HEK293 (cell line): ENCODE data around the gene CMIP.

Source experiments
- CTCF ChIA-PET: fragments of 350-600 bp; formaldehyde crosslinking; extraction: SDS; loops from one replicate; lab custom pipeline; 2021; ENCODE audit warnings: antibody characterized with exemption; lab: Yijun Ruan, JAX
- POLR2A ChIA-PET: fragments of 300-600 bp; formaldehyde crosslinking; extraction: SDS; loops from one replicate; lab custom pipeline; 2020; ENCODE audit warnings: antibody characterized with exemption, inconsistent platforms; lab: Yijun Ruan, JAX
- H3K27ac ChIP-seq: fragments of 200-500 bp; sonication (Bioruptor generic); 2 replicates; pipeline ENCODE4 v1.5.1; 2014; ENCODE audit warnings: low read depth, low read length, control low read depth, inconsistent platforms; ENCODE audit errors: extremely low read depth
- H3K36me3 ChIP-seq, 2 experiments: fragments of 200-500 bp in 1 of 2; sonication (Bioruptor generic) in 1 of 2; 1 replicate in 1 of 2; 2 replicates in 1 of 2; pipeline ENCODE4 v1.5.1; 2014 to 2017; ENCODE audit warnings: inconsistent platforms in 2 of 2, low read length in 2 of 2; ENCODE audit not compliant: control insufficient read depth in 2 of 2, insufficient read depth in 1 of 2
- H3K4me1 ChIP-seq: fragments of 200-500 bp; sonication (Bioruptor generic); 2 replicates; pipeline ENCODE4 v1.5.1; 2014; ENCODE audit warnings: mild to moderate bottlenecking, low read length, inconsistent platforms; ENCODE audit not compliant: control insufficient read depth, insufficient read depth
- H3K4me3 ChIP-seq: 2 replicates; pipeline ENCODE4 v1.5.1; 2011; ENCODE audit warnings: low read depth, mild to moderate bottlenecking, control low read depth, low read length, moderate library complexity
- H3K9me3 ChIP-seq: fragments of 200-500 bp; sonication (Bioruptor generic); 2 replicates; pipeline ENCODE4 v1.5.1; 2014; ENCODE audit warnings: low read depth, low read length, inconsistent platforms; ENCODE audit not compliant: control insufficient read depth, insufficient read depth
- GLIS1 ChIP-seq: fragments of 450-650 bp; formaldehyde crosslinking; IDR thresholded peaks from 2 replicates; pipeline ENCODE4 v1.5.1; 2016; ENCODE audit warnings: missing biosample characterization, missing genetic modification characterization
- KLF1 ChIP-seq: fragments of 450-650 bp; formaldehyde crosslinking; IDR thresholded peaks from 2 replicates; pipeline ENCODE4 v1.5.1; 2016; ENCODE audit warnings: missing biosample characterization, missing genetic modification characterization
- PRDM4 ChIP-seq: fragments of 450-650 bp; formaldehyde crosslinking; IDR thresholded peaks from 2 replicates; pipeline ENCODE4 v1.5.1; 2017; ENCODE audit warnings: missing biosample characterization, missing genetic modification characterization
- SCRT2 ChIP-seq: fragments of 450-650 bp; formaldehyde crosslinking; IDR thresholded peaks from 2 replicates; pipeline ENCODE4 v1.5.1; 2016; ENCODE audit warnings: missing biosample characterization, missing genetic modification characterization
- TRIM28 ChIP-seq: IDR thresholded peaks from 2 replicates; pipeline ENCODE4 v1.6.1; 2011; ENCODE audit warnings: low read length, control low read depth, borderline replicate concordance
- ZNF10 ChIP-seq: fragments of 450-650 bp; formaldehyde crosslinking; IDR thresholded peaks from 2 replicates; pipeline ENCODE4 v1.5.1; 2017; ENCODE audit warnings: missing biosample characterization, missing genetic modification characterization
- ZNF132 ChIP-seq: fragments of 450-650 bp; formaldehyde crosslinking; IDR thresholded peaks from 2 replicates; pipeline ENCODE4 v1.5.1; 2017; ENCODE audit warnings: missing biosample characterization, missing genetic modification characterization, borderline replicate concordance
- ZNF155 ChIP-seq: fragments of 450-650 bp; formaldehyde crosslinking; IDR thresholded peaks from 2 replicates; pipeline ENCODE4 v1.5.1; 2016; ENCODE audit warnings: missing biosample characterization, missing genetic modification characterization
- ZNF280C ChIP-seq: fragments of 450-650 bp; formaldehyde crosslinking; IDR thresholded peaks from 2 replicates; pipeline ENCODE4 v1.5.1; 2016; ENCODE audit warnings: missing biosample characterization, missing genetic modification characterization
- ZNF629 ChIP-seq: fragments of 450-650 bp; formaldehyde crosslinking; IDR thresholded peaks from 2 replicates; pipeline ENCODE4 v1.5.1; 2017; ENCODE audit warnings: missing biosample characterization, missing genetic modification characterization
- ZSCAN18 ChIP-seq: fragments of 450-650 bp; formaldehyde crosslinking; IDR thresholded peaks from 2 replicates; pipeline ENCODE4 v1.5.1; 2016; ENCODE audit warnings: missing biosample characterization, missing genetic modification characterization
- ZSCAN4 ChIP-seq: fragments of 450-650 bp; formaldehyde crosslinking; IDR thresholded peaks from 2 replicates; pipeline ENCODE4 v1.5.1; 2017; ENCODE audit warnings: missing biosample characterization, missing genetic modification characterization
- ZSCAN5A ChIP-seq: fragments of 450-650 bp; formaldehyde crosslinking; IDR thresholded peaks from 2 replicates; pipeline ENCODE4 v1.5.1; 2016; ENCODE audit warnings: missing biosample characterization, missing genetic modification characterization
- TF ChIP-seq, protein P1 (sequence below): fragments of 450-650 bp; formaldehyde crosslinking; conservative IDR thresholded peaks from 2 replicates; pipeline ENCODE4 v1.5.1; 2016; ENCODE audit warnings: low read depth, missing biosample characterization, missing genetic modification characterization
- TF ChIP-seq, protein P2 (sequence below): fragments of 450-650 bp; formaldehyde crosslinking; IDR thresholded peaks from 2 replicates; pipeline ENCODE4 v1.5.1; 2017; ENCODE audit warnings: missing biosample characterization, missing genetic modification characterization

Gene CMIP

GRCh38 chr16:81627024-81627423 lies 182.4 kb downstream of the CMIP start:
- ChIA-PET CTCF (no interaction called here), POLR2A (no interaction called here)
- H3K9me3 ChIP-seq, result no peaks in the 10 kb centered on the region
- no peak overlapping the region for H3K27ac ChIP-seq
- H3K4me3 ChIP-seq, result no peak overlapping the region
- TF ChIP-seq ZNF155, result no peak
- TF ChIP-seq ZNF132 (tag by site-specific recombination), result no peak
- TF ChIP-seq TRIM28, result no peak
- TF ChIP-seq ZSCAN4 (tag by site-specific recombination), result peak; percentile 89
- no peak for TF ChIP-seq ZNF629 (tag by site-specific recombination)
- no peak for TF ChIP-seq GLIS1
- no peak for TF ChIP-seq ZNF10
- TF ChIP-seq, protein P1, sequence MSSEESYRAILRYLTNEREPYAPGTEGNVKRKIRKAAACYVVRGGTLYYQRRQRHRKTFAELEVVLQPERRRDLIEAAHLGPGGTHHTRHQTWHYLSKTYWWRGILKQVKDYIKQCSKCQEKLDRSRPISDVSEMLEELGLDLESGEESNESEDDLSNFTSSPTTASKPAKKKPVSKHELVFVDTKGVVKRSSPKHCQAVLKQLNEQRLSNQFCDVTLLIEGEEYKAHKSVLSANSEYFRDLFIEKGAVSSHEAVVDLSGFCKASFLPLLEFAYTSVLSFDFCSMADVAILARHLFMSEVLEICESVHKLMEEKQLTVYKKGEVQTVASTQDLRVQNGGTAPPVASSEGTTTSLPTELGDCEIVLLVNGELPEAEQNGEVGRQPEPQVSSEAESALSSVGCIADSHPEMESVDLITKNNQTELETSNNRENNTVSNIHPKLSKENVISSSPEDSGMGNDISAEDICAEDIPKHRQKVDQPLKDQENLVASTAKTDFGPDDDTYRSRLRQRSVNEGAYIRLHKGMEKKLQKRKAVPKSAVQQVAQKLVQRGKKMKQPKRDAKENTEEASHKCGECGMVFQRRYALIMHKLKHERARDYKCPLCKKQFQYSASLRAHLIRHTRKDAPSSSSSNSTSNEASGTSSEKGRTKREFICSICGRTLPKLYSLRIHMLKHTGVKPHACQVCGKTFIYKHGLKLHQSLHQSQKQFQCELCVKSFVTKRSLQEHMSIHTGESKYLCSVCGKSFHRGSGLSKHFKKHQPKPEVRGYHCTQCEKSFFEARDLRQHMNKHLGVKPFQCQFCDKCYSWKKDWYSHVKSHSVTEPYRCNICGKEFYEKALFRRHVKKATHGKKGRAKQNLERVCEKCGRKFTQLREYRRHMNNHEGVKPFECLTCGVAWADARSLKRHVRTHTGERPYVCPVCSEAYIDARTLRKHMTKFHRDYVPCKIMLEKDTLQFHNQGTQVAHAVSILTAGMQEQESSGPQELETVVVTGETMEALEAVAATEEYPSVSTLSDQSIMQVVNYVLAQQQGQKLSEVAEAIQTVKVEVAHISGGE (tag by site-specific recombination), result no peak
- TF ChIP-seq ZSCAN5A (tag by site-specific recombination), result 0 out of 2 replicates have a peak, but pooled peaks have one; percentile 42
- TF ChIP-seq ZSCAN18, result no peak
- no peak; the same call in 1 of the 2 replicates for TF ChIP-seq SCRT2 (tag by site-specific recombination)
- no peak for TF ChIP-seq PRDM4
- no peak for TF ChIP-seq ZNF280C (tag by site-specific recombination)
- TF ChIP-seq, protein P2, sequence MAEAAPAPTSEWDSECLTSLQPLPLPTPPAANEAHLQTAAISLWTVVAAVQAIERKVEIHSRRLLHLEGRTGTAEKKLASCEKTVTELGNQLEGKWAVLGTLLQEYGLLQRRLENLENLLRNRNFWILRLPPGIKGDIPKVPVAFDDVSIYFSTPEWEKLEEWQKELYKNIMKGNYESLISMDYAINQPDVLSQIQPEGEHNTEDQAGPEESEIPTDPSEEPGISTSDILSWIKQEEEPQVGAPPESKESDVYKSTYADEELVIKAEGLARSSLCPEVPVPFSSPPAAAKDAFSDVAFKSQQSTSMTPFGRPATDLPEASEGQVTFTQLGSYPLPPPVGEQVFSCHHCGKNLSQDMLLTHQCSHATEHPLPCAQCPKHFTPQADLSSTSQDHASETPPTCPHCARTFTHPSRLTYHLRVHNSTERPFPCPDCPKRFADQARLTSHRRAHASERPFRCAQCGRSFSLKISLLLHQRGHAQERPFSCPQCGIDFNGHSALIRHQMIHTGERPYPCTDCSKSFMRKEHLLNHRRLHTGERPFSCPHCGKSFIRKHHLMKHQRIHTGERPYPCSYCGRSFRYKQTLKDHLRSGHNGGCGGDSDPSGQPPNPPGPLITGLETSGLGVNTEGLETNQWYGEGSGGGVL, result no peak
- no peak for TF ChIP-seq KLF1 (tag by site-specific recombination)
- H3K36me3 ChIP-seq, result peaks cover 0 to 3% of the 10 kb centered on the region in 2 experiments; a peak in 1 of 3 replicates
- no peaks in the 10 kb centered on the region for H3K4me1 ChIP-seq
